C4-2B (cell line): ENCODE data around the gene DENND1A.

ENCODE experiments used
- ZFX ChIP-seq: fragments of 450-650 bp; IDR thresholded peaks from 2 replicates; pipeline ENCODE4 v1.6.1; 2017
- TF ChIP-seq, protein P1 (sequence below): fragments of 450-650 bp; conservative IDR thresholded peaks from 2 replicates; pipeline ENCODE4 v1.5.1; 2017; ENCODE audit warnings: mild to moderate bottlenecking

DNA sequence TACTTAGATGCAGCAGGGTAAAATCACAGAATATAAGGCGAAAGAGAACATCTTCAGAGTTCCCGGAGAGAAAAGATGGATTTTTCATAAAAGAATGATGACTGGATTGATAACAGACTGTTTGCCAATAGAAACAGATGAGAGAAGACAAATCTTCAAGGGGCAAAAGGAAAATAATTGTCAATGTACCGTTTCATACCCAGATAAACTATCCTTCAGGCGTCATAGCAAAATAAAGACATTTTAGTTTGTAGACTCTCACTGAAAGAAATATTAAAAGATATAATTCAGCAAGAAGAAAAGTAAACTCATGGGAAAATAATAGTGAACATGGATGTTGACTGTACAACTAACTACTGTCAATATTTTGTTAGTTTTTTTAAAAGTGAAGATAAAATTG lies 399.7 kb downstream of the DENND1A start:
- TF ChIP-seq, protein P1, sequence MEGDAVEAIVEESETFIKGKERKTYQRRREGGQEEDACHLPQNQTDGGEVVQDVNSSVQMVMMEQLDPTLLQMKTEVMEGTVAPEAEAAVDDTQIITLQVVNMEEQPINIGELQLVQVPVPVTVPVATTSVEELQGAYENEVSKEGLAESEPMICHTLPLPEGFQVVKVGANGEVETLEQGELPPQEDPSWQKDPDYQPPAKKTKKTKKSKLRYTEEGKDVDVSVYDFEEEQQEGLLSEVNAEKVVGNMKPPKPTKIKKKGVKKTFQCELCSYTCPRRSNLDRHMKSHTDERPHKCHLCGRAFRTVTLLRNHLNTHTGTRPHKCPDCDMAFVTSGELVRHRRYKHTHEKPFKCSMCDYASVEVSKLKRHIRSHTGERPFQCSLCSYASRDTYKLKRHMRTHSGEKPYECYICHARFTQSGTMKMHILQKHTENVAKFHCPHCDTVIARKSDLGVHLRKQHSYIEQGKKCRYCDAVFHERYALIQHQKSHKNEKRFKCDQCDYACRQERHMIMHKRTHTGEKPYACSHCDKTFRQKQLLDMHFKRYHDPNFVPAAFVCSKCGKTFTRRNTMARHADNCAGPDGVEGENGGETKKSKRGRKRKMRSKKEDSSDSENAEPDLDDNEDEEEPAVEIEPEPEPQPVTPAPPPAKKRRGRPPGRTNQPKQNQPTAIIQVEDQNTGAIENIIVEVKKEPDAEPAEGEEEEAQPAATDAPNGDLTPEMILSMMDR, result no peak
- TF ChIP-seq ZFX, result no peak
